Cardiac muscle cell (in vitro differentiated cells and primary cell): ENCODE results near the gene TSPAN19. TPM values are rescaled to one million over a fixed set of nuclear protein-coding genes. Genes with fewer than 3 reads are reported as not detected.

Source experiments
- DNase-seq, 2 donors: peaks; one replicate each; pipeline versions ENCODE4 v3.0.0 to v3.0.0-alpha.2; 2010 to 2017; ENCODE audit warnings: low read depth in 1 of 2, low spot score in 1 of 2
- H3K27ac ChIP-seq: fragments of 200-600 bp; sonication (generic); 2 replicates; pipeline ENCODE4 v1.5.1; 2016
- H3K27me3 ChIP-seq: fragments of 200-600 bp; sonication (generic); 2 replicates; pipeline ENCODE4 v1.6.0; 2016; ENCODE audit warnings: control low read depth
- H3K36me3 ChIP-seq: fragments of 200-600 bp; sonication (generic); 2 replicates; pipeline ENCODE4 v1.5.1; 2016; ENCODE audit warnings: control low read depth
- H3K4me1 ChIP-seq: fragments of 200-600 bp; sonication (generic); 2 replicates; pipeline ENCODE4 v1.8.1; 2017; ENCODE audit warnings: low read depth, mild to moderate bottlenecking, mixed run types
- H3K4me3 ChIP-seq: fragments of 200-600 bp; sonication (generic); 2 replicates; pipeline ENCODE4 v1.5.1; 2016; ENCODE audit warnings: mild to moderate bottlenecking
- H3K9me3 ChIP-seq: fragments of 200-600 bp; sonication (generic); 2 replicates; pipeline ENCODE4 v1.5.1; 2017; ENCODE audit warnings: low read depth, mild to moderate bottlenecking, control low read depth
- CTCF ChIP-seq: IDR thresholded peaks from 2 replicates; pipeline ENCODE4 v1.5.1; 2012; ENCODE audit warnings: low read depth, mild to moderate bottlenecking, low read length
- polyA plus RNA-seq: library from polyadenylated mRNA; unstranded; fragments of >200 nt; fragmentation: Nextera tagmentation; extraction: Ambion mirVana; gene quantifications from 2 replicates; pipeline ENCODE4 v1.2.1, GENCODE V29; 2016
- total RNA-seq: library from RNA; depleted of rRNA; stranded (reverse); fragments of >200 nt; gene quantifications from 2 replicates; pipeline ENCODE4 v1.2.3, GENCODE V29; 2016

The TSPAN19 gene
- total and polyA plus RNA-seq, 2 experiments from 2014 or later: 0.06 to 0.95 TPM

GRCh38 chr12:84986586-84986985 lies 49.5 kb downstream of the TSPAN19 start:
- no peak overlapping the region for H3K27ac ChIP-seq
- no peak overlapping the region for H3K4me3 ChIP-seq
- no peaks in the 10 kb centered on the region for H3K4me1 ChIP-seq
- H3K36me3 ChIP-seq: no peaks in the 10 kb centered on the region
- DNase-seq: no peak
- TF ChIP-seq CTCF: no peak
- H3K9me3 ChIP-seq: no peaks in the 10 kb centered on the region
- H3K27me3 ChIP-seq: no peaks in the 10 kb centered on the region

- Histone ChIP-seq H3K9me3 (no peaks in the 10 kb centered on the region), H3K36me3 (no peaks in the 10 kb centered on the region), H3K4me3 (no peak overlapping the region), H3K4me1 (no peaks in the 10 kb centered on the region), H3K27ac (no peak overlapping the region), H3K27me3 (no peaks in the 10 kb centered on the region)
- TF ChIP-seq CTCF: no peak
- no peak for DNase-seq
These were observed 50.0 kb downstream of the TSPAN19 start for GRCh38 chr12:84986117-84986516.

- Histone ChIP-seq H3K27ac (no peak overlapping the region), H3K9me3 (no peaks in the 10 kb centered on the region), H3K4me3 (no peak overlapping the region), H3K36me3 (no peaks in the 10 kb centered on the region), H3K4me1 (no peaks in the 10 kb centered on the region), H3K27me3 (no peaks in the 10 kb centered on the region)
- no peak for TF ChIP-seq CTCF
- DNase-seq: no peak
These were observed 52.8 kb downstream of the TSPAN19 start for GRCh38 chr12:84983289-84983688.

GRCh38 chr12:84982888-84983287 lies 53.2 kb downstream of the TSPAN19 start:
- no peaks in the 10 kb centered on the region for H3K4me1 ChIP-seq
- H3K36me3 ChIP-seq: no peaks in the 10 kb centered on the region
- TF ChIP-seq CTCF: no peak
- H3K27ac ChIP-seq: no peak overlapping the region
- no peak for DNase-seq
- no peak overlapping the region for H3K4me3 ChIP-seq
- H3K9me3 ChIP-seq: no peaks in the 10 kb centered on the region
- H3K27me3 ChIP-seq: no peaks in the 10 kb centered on the region

- DNase-seq: no peak
- H3K4me3 ChIP-seq: no peak overlapping the region
- H3K27me3 ChIP-seq: no peaks in the 10 kb centered on the region
- TF ChIP-seq CTCF: no peak
- no peaks in the 10 kb centered on the region for H3K4me1 ChIP-seq
- H3K27ac ChIP-seq: no peak overlapping the region
- H3K9me3 ChIP-seq: no peaks in the 10 kb centered on the region
- no peaks in the 10 kb centered on the region for H3K36me3 ChIP-seq
These were observed 57.2 kb downstream of the TSPAN19 start for GRCh38 chr12:84978921-84979320.

- H3K9me3 ChIP-seq: no peaks in the 10 kb centered on the region
- H3K4me1 ChIP-seq: peaks cover 8% of the 10 kb centered on the region
- no peaks in the 10 kb centered on the region for H3K27me3 ChIP-seq
These were observed 59.9 kb downstream of the TSPAN19 start for GRCh38 chr12:84976133-84976532.

More at GRCh38 chr12:84976133-84976532, 59.9 kb downstream of the TSPAN19 start:
- Histone ChIP-seq H3K4me3 (no peak overlapping the region), H3K27ac (no peak overlapping the region), H3K36me3 (no peaks in the 10 kb centered on the region)
- DNase-seq: no peak
- TF ChIP-seq CTCF: no peak
